ENCODE results near the gene EIF5AL1. TPM values are rescaled to one million over a fixed set of nuclear protein-coding genes. Genes with fewer than 3 reads are reported as not detected.
A peak's percentile ranks its signal among the peaks of the same experiment; 100 is the strongest.
"Not testable (repeated sequence)": the region's sequence is repeated elsewhere in the genome, so short reads cannot be mapped to it uniquely, and the experiment has no call there.

EIF5AL1 gene
- polyA plus RNA-seq, 1 donor: 1.6 TPM

GRCh38 chr10:79509934-79510508 lies 2.3 kb upstream of the EIF5AL1 start:
- DNase-seq: not testable (repeated sequence)

GRCh38 chr10:79516532-79517205 lies 4.3 kb downstream of the EIF5AL1 start:
- DNase-seq: not testable (repeated sequence)

GRCh38 chr10:79517567-79517966 lies 5.2 kb downstream of the EIF5AL1 start:
- not testable (repeated sequence) for DNase-seq

GRCh38 chr10:79521751-79522150 lies 9.4 kb downstream of the EIF5AL1 start:
- DNase-seq: not testable (repeated sequence)

- not testable (repeated sequence) for DNase-seq
Measured at GRCh38 chr10:79522464-79522863, 10.1 kb downstream of the EIF5AL1 start.

GRCh38 chr10:79523157-79523853 lies 11.0 kb downstream of the EIF5AL1 start:
- not testable (repeated sequence) for DNase-seq

- DNase-seq: not testable (repeated sequence)
Measured at GRCh38 chr10:79525049-79525710, 12.8 kb downstream of the EIF5AL1 start.

- DNase-seq: not testable (repeated sequence)
Measured at GRCh38 chr10:79528261-79528660, 15.9 kb downstream of the EIF5AL1 start.

- not testable (repeated sequence) for DNase-seq
Measured at GRCh38 chr10:79533142-79533902, 21.0 kb downstream of the EIF5AL1 start.

- not testable (repeated sequence) for DNase-seq
Measured at GRCh38 chr10:79533903-79534175, 21.5 kb downstream of the EIF5AL1 start.

- not testable (repeated sequence) for DNase-seq
Measured at GRCh38 chr10:79538311-79538710, 26.0 kb downstream of the EIF5AL1 start.

- not testable (repeated sequence) for DNase-seq
Measured at GRCh38 chr10:79540930-79541329, 28.6 kb downstream of the EIF5AL1 start.

GRCh38 chr10:79542626-79543025 lies 30.3 kb downstream of the EIF5AL1 start:
- no peak for DNase-seq

GRCh38 chr10:79544408-79544807 lies 32.1 kb downstream of the EIF5AL1 start:
- not testable (repeated sequence) for DNase-seq

- DNase-seq: not testable (repeated sequence)
Measured at GRCh38 chr10:79544926-79545659, 32.8 kb downstream of the EIF5AL1 start.

- not testable (repeated sequence) for DNase-seq
Measured at GRCh38 chr10:79547128-79547527, 34.8 kb downstream of the EIF5AL1 start.

- DNase-seq: no peak
Measured at GRCh38 chr10:79547973-79548372, 35.6 kb downstream of the EIF5AL1 start.

- no peak for DNase-seq
Measured at GRCh38 chr10:79552143-79552542, 39.8 kb downstream of the EIF5AL1 start.

GRCh38 chr10:79555354-79556309 lies 43.3 kb downstream of the EIF5AL1 start:
- DNase-seq: peak; percentile 34

- not testable (repeated sequence) for DNase-seq
Measured at GRCh38 chr10:79556961-79557360, 44.6 kb downstream of the EIF5AL1 start.

Measured in hindlimb muscle (tissue), 1 donor.